Heart left ventricle (tissue), 16 donors: ENCODE measurements around the gene ANGPTL2. TPM values are rescaled to one million over a fixed set of nuclear protein-coding genes. Genes with fewer than 3 reads are reported as not detected.

ENCODE experiments used
- ATAC-seq, 4 donors: fragments of 200-7000 bp; cut with Tn5 transposase; one replicate each; pipeline ENCODE4 v1.9.1; 2020 to 2022; ENCODE audit warnings: moderate library complexity in 4 of 4, mild to moderate bottlenecking in 3 of 4, moderate number of reproducible peaks in 1 of 4
- DNase-seq, 5 donors: peaks; one replicate each; pipeline ENCODE4 v3.0.0-alpha.2; 2020
- H3K27ac ChIP-seq, 12 donors: fragments of 200-600 bp; sonication (generic) in 4 of 12; one replicate each; pipeline versions ENCODE4 v1.5.0 to v1.8.0; 2016 to 2022; ENCODE audit warnings: mild to moderate bottlenecking in 2 of 12
- H3K27me3 ChIP-seq, 9 donors: fragments of 200-600 bp; sonication (generic) in 2 of 9; one replicate each; pipeline versions ENCODE4 v1.5.1 to v1.8.0; 2016 to 2022; ENCODE audit warnings: mild to moderate bottlenecking in 3 of 9
- H3K36me3 ChIP-seq, 9 donors: fragments of 200-600 bp; sonication (generic) in 2 of 9; one replicate each; pipeline versions ENCODE4 v1.5.0 to v1.8.0; 2018 to 2022; ENCODE audit warnings: mild to moderate bottlenecking in 2 of 9
- H3K4me1 ChIP-seq, 12 donors: fragments of 200-600 bp; sonication (generic) in 4 of 12; one replicate each; pipeline versions ENCODE4 v1.5.0 to v1.8.0; 2016 to 2022; ENCODE audit warnings: mild to moderate bottlenecking in 3 of 12
- H3K4me3 ChIP-seq, 12 donors: fragments of 200-600 bp; sonication (generic) in 4 of 12; one replicate each; pipeline versions ENCODE4 v1.5.0 to v1.8.0; 2017 to 2022; ENCODE audit warnings: mild to moderate bottlenecking in 9 of 12, moderate library complexity in 4 of 12
- H3K9me3 ChIP-seq, 12 donors: fragments of 200-600 bp; sonication (generic) in 4 of 12; one replicate each; pipeline versions ENCODE4 v1.5.0 to v1.8.0; 2016 to 2022; ENCODE audit warnings: mild to moderate bottlenecking in 1 of 12
- CTCF ChIP-seq, 12 donors: fragments of 200-600 bp; sonication (generic) in 4 of 12; IDR thresholded peaks; one replicate each; pipeline versions ENCODE4 v1.5.0 to v1.8.0; 2018 to 2022; ENCODE audit warnings: antibody characterized with exemption in 12 of 12, mild to moderate bottlenecking in 5 of 12
- POLR2A ChIP-seq, 2 donors: fragments of 450-650 bp; IDR thresholded peaks; one replicate each; pipeline ENCODE4 v1.6.1; 2017; ENCODE audit warnings: antibody characterized with exemption in 2 of 2, mild to moderate bottlenecking in 2 of 2, moderate library complexity in 2 of 2
- WGBS, 4 donors: extraction: QIAGEN DNeasy Blood & Tissue Kit in 2 of 4; methylation state at CpG; one replicate each; pipeline versions ENCODE4 v1.1.5 to v1.1.7; 2013 to 2018; 5-methylcytosine and 5-hydroxymethylcytosine counted together
- intact Hi-C, 10 donors: fragments of 100-400 bp; cut with DNase I; formaldehyde crosslinking; loops; one replicate each; pipeline versions ENCODE4 v1.11.1 to v1.14.2; 2022
- polyA plus RNA-seq, 2 donors: library from polyadenylated mRNA; stranded (reverse); fragments of 200-250 nt; gene quantifications; one replicate each; pipeline ENCODE4 v1.2.3, GENCODE V29; 2013
- total RNA-seq, 9 donors: library from RNA; depleted of rRNA in 2 of 9; stranded (reverse); fragments of >200 nt in 2 of 9; fragmentation: NEBNext Ultra II Directional in 3 of 9; extraction: Animal tissue kit (Norgen Biotek cat#: 25700) in 3 of 9; gene quantifications; one replicate each; pipeline versions ENCODE4 v1.1.0 to v1.2.4, GENCODE V29; 2016 to 2023
- donor health status: ischemic (EF 13 %, LVEDD 7.1; RV severe dilation, severe dysfunction).
- donor health status: healthy with polysubstance abuse.
- donor health status: DM: no; HTN: yes; CAD: no.
- donor health status: DM: no; HTN: no; CAD: no.
- donor health status: ischemic (EF 25% LVEDD 6.9; RV normal size, moderate dysfunction).
- donor health status: ischemic (EF 25% LVEDD 5.7; RV mildly dilated, moderate dysfunction).
- donor health status: healthy.
- donor health status: DM: yes; HTN: yes; CAD: no.
- donor health status: ischemic (EF 35%, LVEDD 5.7; RV mildly dilated, moderate dysfunction).
- donor health status: nonischemic (EF 11% LVEDD 7.7; RV severe dilation, severe dysfunction).
- donor health status: DM: yes; HTN: yes; CAD: no.
- donor health status: PGD.
- donor health status: ischemic (EF 29% LVEDD 5.4; RV normal size, mild dysfunction).
- donor health status: nonischemic (EF 23%, LVEDD 6.1; RV moderate dilation, normal function).

ANGPTL2 gene
- total and polyA plus RNA-seq, 11 donors, result 17.0 to 92.5 (median 45.8) TPM

- intact Hi-C loops, result loop anchor here in 1 of 10 donors (5.0 kb wide), 1 partner anchor 58 kb away; no protein-coding TSS in a partner anchor
- H3K4me1 ChIP-seq, result peaks cover 0 to 41% (median 19%) of the 10 kb centered on the region in 12 donors
- no peak overlapping the region for H3K4me3 ChIP-seq
- DNase-seq (peak in 1 of 5 donors; percentile 16), ATAC-seq (no peak)
- no peak for TF ChIP-seq POLR2A (IDR thresholded peaks at IDR 0.05)
- no peak for TF ChIP-seq CTCF (IDR thresholded peaks at IDR 0.05)
- no peak overlapping the region for H3K27ac ChIP-seq
- no peaks in the 10 kb centered on the region for H3K27me3 ChIP-seq
- 93 to 98% (median 96%) methylated on average over 8 of the region's 8 CpGs for WGBS, 4 donors
- H3K36me3 ChIP-seq, result no peaks in the 10 kb centered on the region
- H3K9me3 ChIP-seq, result no peaks in the 10 kb centered on the region
Observed at GRCh38 chr9:127139071-127139731, 16.8 kb upstream of the ANGPTL2 start.

- intact Hi-C loops, result loop anchor here in 1 of 10 donors (5.0 kb wide), 1 partner anchor 59 kb away; no protein-coding TSS in a partner anchor
- H3K36me3 ChIP-seq, result no peaks in the 10 kb centered on the region
- peak in 1 of 5 donors; percentile 10 for DNase-seq
- H3K4me3 ChIP-seq, result no peak overlapping the region
- H3K9me3 ChIP-seq, result no peaks in the 10 kb centered on the region
- no peak for ATAC-seq
- WGBS, 4 donors, result 88 to 98% (median 97%) methylated on average over 4 of the region's 4 CpGs
- H3K27ac ChIP-seq, result no peak overlapping the region
- no peaks in the 10 kb centered on the region for H3K27me3 ChIP-seq
- H3K4me1 ChIP-seq, result peaks cover 0 to 47% (median 26%) of the 10 kb centered on the region in 12 donors
- TF ChIP-seq POLR2A (IDR thresholded peaks at IDR 0.05) (no peak), CTCF (IDR thresholded peaks at IDR 0.05) (no peak)
Observed at GRCh38 chr9:127138444-127138843, 16.0 kb upstream of the ANGPTL2 start.

- no peaks in the 10 kb centered on the region for H3K36me3 ChIP-seq
- no peaks in the 10 kb centered on the region for H3K9me3 ChIP-seq
- peaks cover 0 to 54% (median 31%) of the 10 kb centered on the region in 12 donors for H3K4me1 ChIP-seq
- intact Hi-C loops, result loop anchor here in 1 of 10 donors (5.0 kb wide), 1 partner anchor 60 kb away; no protein-coding TSS in a partner anchor
- H3K27me3 ChIP-seq, result no peaks in the 10 kb centered on the region
- no peak overlapping the region for H3K4me3 ChIP-seq
- DNase-seq (peak in 1 of 5 donors; percentile 5), ATAC-seq (no peak)
- 94 to 98% (median 96%) methylated on average over 11 of the region's 11 CpGs for WGBS, 4 donors
- no peak overlapping the region for H3K27ac ChIP-seq
- TF ChIP-seq POLR2A (IDR thresholded peaks at IDR 0.05), result no peak
- TF ChIP-seq CTCF (IDR thresholded peaks at IDR 0.05), result no peak
Observed at GRCh38 chr9:127137640-127138360, 15.4 kb upstream of the ANGPTL2 start.
